Measurements from ENCODE around the gene PLEKHG7. TPM values are rescaled to one million over a fixed set of nuclear protein-coding genes. Genes with fewer than 3 reads are reported as not detected.

The PLEKHG7 gene
- total RNA-seq, 1 experiment from 2014 or later: not detected

DNA sequence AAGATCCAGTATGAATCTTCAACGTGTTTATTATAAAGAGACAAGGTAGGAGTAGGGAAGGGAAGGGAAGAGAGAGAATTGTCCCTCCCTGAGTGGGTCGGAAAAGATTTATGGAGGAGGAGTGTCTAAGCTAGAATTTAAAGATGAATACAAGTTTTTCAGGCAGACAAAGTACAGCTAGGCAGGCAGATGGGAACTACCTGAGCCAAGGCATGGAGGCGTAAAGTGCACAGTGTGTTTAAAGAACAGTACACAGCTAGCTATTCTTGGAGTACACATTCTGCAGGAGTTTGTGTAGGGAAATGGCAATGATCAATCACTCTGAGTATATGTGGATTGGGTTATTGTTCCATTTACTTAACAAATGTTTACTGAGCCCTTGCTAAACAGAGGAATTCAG is 20.1 kb downstream of the PLEKHG7 start:
- no peaks in the 10 kb centered on the region for H3K79me2 ChIP-seq (ENCODE audit: insufficient read depth, low read length)
- no peak overlapping the region for H3K9ac ChIP-seq (ENCODE audit: low read length)
- no peak overlapping the region for H3K27ac ChIP-seq (ENCODE audit: low read depth, low read length)
- no TSS peak for BruUV-seq (replicated peaks)
- RAD21 ChIA-PET (ENCODE audit: low non-redundant PET in 1 of 2, low total read pairs in 2 of 2, uncharacterized antibody in 2 of 2, unreplicated experiment in 2 of 2): no interaction called here
- H4K20me1 ChIP-seq (ENCODE audit: insufficient read depth): no peaks in the 10 kb centered on the region
- no peaks in the 10 kb centered on the region for H3K36me3 ChIP-seq (ENCODE audit: control insufficient read depth in 1 of 2, insufficient read depth in 2 of 2, low read length in 2 of 2)
- H3K27me3 ChIP-seq (ENCODE audit: insufficient read depth, low read length): no peaks in the 10 kb centered on the region
- CTCF ChIA-PET: no interaction called here
- DNase-seq (ENCODE audit: low read depth, low spot score) (no peak), ATAC-seq (no peak)
- peaks cover 3 to 5% of the 10 kb centered on the region in 2 experiments; a peak in 1 of 4 replicates for H3K9me3 ChIP-seq (ENCODE audit: control insufficient read depth in 1 of 2, insufficient read depth in 1 of 2, low read depth in 1 of 2, low read length in 2 of 2)
- intact Hi-C loops (cut with micrococcal nuclease): loop anchor here (5.0 kb wide), 1 partner anchor 284 kb away; no protein-coding TSS in a partner anchor
- no peaks in the 10 kb centered on the region for H3K9me2 ChIP-seq (ENCODE audit: insufficient read depth)
- H3K4me2 ChIP-seq (ENCODE audit: low read length): no peak overlapping the region
- POLR2A ChIA-PET: no interaction called here
- no peak overlapping the region for H2AFZ ChIP-seq (ENCODE audit: low read depth, low read length, poor library complexity, severe bottlenecking)
- peaks cover 0 to 3% of the 10 kb centered on the region in 2 experiments; a peak in 1 of 4 replicates for H3K4me1 ChIP-seq (ENCODE audit: control insufficient read depth in 1 of 2, insufficient read depth in 2 of 2, low read length in 2 of 2)
- no peak overlapping the region for H3K4me3 ChIP-seq (replicated peaks in 1 of 2; ENCODE audit: low read depth in 1 of 2, low read length in 2 of 2)
- TF ChIP-seq, protein P1, sequence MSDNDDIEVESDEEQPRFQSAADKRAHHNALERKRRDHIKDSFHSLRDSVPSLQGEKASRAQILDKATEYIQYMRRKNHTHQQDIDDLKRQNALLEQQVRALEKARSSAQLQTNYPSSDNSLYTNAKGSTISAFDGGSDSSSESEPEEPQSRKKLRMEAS (IDR thresholded peaks at IDR 0.05): no peak
- TF ChIP-seq CEBPB (IDR thresholded peaks at IDR 0.05; ENCODE audit: low read depth) (no peak), POLR2A (IDR thresholded peaks at IDR 0.05; ENCODE audit: borderline replicate concordance, extremely low read depth, insufficient read depth, insufficient read length) (no peak)
- TF ChIP-seq, protein P2, sequence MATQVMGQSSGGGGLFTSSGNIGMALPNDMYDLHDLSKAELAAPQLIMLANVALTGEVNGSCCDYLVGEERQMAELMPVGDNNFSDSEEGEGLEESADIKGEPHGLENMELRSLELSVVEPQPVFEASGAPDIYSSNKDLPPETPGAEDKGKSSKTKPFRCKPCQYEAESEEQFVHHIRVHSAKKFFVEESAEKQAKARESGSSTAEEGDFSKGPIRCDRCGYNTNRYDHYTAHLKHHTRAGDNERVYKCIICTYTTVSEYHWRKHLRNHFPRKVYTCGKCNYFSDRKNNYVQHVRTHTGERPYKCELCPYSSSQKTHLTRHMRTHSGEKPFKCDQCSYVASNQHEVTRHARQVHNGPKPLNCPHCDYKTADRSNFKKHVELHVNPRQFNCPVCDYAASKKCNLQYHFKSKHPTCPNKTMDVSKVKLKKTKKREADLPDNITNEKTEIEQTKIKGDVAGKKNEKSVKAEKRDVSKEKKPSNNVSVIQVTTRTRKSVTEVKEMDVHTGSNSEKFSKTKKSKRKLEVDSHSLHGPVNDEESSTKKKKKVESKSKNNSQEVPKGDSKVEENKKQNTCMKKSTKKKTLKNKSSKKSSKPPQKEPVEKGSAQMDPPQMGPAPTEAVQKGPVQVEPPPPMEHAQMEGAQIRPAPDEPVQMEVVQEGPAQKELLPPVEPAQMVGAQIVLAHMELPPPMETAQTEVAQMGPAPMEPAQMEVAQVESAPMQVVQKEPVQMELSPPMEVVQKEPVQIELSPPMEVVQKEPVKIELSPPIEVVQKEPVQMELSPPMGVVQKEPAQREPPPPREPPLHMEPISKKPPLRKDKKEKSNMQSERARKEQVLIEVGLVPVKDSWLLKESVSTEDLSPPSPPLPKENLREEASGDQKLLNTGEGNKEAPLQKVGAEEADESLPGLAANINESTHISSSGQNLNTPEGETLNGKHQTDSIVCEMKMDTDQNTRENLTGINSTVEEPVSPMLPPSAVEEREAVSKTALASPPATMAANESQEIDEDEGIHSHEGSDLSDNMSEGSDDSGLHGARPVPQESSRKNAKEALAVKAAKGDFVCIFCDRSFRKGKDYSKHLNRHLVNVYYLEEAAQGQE (IDR thresholded peaks at IDR 0.05; ENCODE audit: low read depth): no peak

DNA sequence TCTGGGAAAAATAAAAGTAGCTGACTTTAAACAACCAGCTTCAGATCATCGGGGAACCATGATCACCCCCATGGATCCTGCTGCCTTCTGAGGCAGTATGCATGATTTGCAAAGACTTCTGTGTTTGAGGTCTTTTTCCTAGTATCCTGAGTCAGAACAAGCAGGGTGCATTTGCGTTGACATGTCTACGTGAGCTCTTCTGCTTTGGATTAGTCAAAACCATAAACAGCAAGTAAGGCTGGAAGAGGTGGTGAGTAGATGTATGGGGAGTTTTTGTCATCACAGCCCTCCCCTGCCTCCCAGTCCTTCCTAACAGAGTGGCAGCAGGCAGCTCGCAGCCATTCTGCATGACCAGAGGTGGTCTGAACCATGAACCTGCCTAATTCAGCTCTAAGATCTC is 24.1 kb downstream of the PLEKHG7 start:
- Histone ChIP-seq H3K9ac (ENCODE audit: low read length) (no peak overlapping the region), H3K27me3 (ENCODE audit: insufficient read depth, low read length) (no peaks in the 10 kb centered on the region), H3K36me3 (ENCODE audit: control insufficient read depth in 1 of 2, insufficient read depth in 2 of 2, low read length in 2 of 2) (no peaks in the 10 kb centered on the region), H3K4me1 (ENCODE audit: control insufficient read depth in 1 of 2, insufficient read depth in 2 of 2, low read length in 2 of 2) (no peaks in the 10 kb centered on the region), H3K4me3 (replicated peaks in 1 of 2; ENCODE audit: low read depth in 1 of 2, low read length in 2 of 2) (no peak overlapping the region), H3K9me3 (ENCODE audit: control insufficient read depth in 1 of 2, insufficient read depth in 1 of 2, low read depth in 1 of 2, low read length in 2 of 2) (peaks cover 3 to 5% of the 10 kb centered on the region in 2 experiments; a peak in 1 of 4 replicates), H3K9me2 (ENCODE audit: insufficient read depth) (no peaks in the 10 kb centered on the region), H2AFZ (ENCODE audit: low read depth, low read length, poor library complexity, severe bottlenecking) (no peak overlapping the region), H3K4me2 (ENCODE audit: low read length) (no peak overlapping the region), H4K20me1 (ENCODE audit: insufficient read depth) (no peaks in the 10 kb centered on the region), H3K27ac (ENCODE audit: low read depth, low read length) (no peak overlapping the region), H3K79me2 (ENCODE audit: insufficient read depth, low read length) (no peaks in the 10 kb centered on the region)
- ChIA-PET POLR2A (no interaction called here), RAD21 (ENCODE audit: low non-redundant PET in 1 of 2, low total read pairs in 2 of 2, uncharacterized antibody in 2 of 2, unreplicated experiment in 2 of 2) (no interaction called here), CTCF (no interaction called here)
- DNase-seq (ENCODE audit: low read depth, low spot score): no peak
- no peak for ATAC-seq
- BruUV-seq (replicated peaks): no TSS peak
- intact Hi-C loops (cut with micrococcal nuclease): no loop called here
- TF ChIP-seq JUND (IDR thresholded peaks at IDR 0.05) (no peak), ZFX (IDR thresholded peaks at IDR 0.05) (no peak), EGR1 (IDR thresholded peaks at IDR 0.05; ENCODE audit: low read depth) (no peak), EZH2 (IDR thresholded peaks at IDR 0.05) (no peak), ELF1 (IDR thresholded peaks at IDR 0.05; ENCODE audit: borderline replicate concordance, low read depth) (no peak)
- TF ChIP-seq, protein P2 (IDR thresholded peaks at IDR 0.05; ENCODE audit: low read depth): no peak

All from HCT116 (cell line).